ENCODE measurements around the gene FREM1.

The FREM1 gene

GRCh38 chr9:14906000-14906399, 4.2 kb downstream of the FREM1 start:
- Histone ChIP-seq H3K4me3 (replicated peaks; ENCODE audit: low read depth, low read length) (no peak overlapping the region), H3K36me3 (ENCODE audit: control insufficient read depth, insufficient read depth, low read length) (no peaks in the 10 kb centered on the region), H3K27me3 (replicated peaks; ENCODE audit: control insufficient read depth, insufficient read depth, low read length) (no peaks in the 10 kb centered on the region)
- no peak for TF ChIP-seq CTCF (IDR thresholded peaks at IDR 0.05; ENCODE audit: insufficient read depth, low read length, poor library complexity, severe bottlenecking)
- DNase-seq (ENCODE audit: extremely low read depth, insufficient read length) = no peak

GRCh38 chr9:14903040-14903439, 7.2 kb downstream of the FREM1 start:
- no peaks in the 10 kb centered on the region for H3K27me3 ChIP-seq (replicated peaks; ENCODE audit: control insufficient read depth, insufficient read depth, low read length)
- no peak for TF ChIP-seq CTCF (IDR thresholded peaks at IDR 0.05; ENCODE audit: insufficient read depth, low read length, poor library complexity, severe bottlenecking)
- H3K36me3 ChIP-seq (ENCODE audit: control insufficient read depth, insufficient read depth, low read length) = no peaks in the 10 kb centered on the region
- DNase-seq (ENCODE audit: extremely low read depth, insufficient read length) = no peak
- H3K4me3 ChIP-seq (replicated peaks; ENCODE audit: low read depth, low read length) = no peak overlapping the region

GRCh38 chr9:14902561-14902960, 7.7 kb downstream of the FREM1 start:
- DNase-seq (ENCODE audit: extremely low read depth, insufficient read length) = no peak
- no peaks in the 10 kb centered on the region for H3K36me3 ChIP-seq (ENCODE audit: control insufficient read depth, insufficient read depth, low read length)
- H3K27me3 ChIP-seq (replicated peaks; ENCODE audit: control insufficient read depth, insufficient read depth, low read length) = no peaks in the 10 kb centered on the region
- no peak overlapping the region for H3K4me3 ChIP-seq (replicated peaks; ENCODE audit: low read depth, low read length)
- no peak for TF ChIP-seq CTCF (IDR thresholded peaks at IDR 0.05; ENCODE audit: insufficient read depth, low read length, poor library complexity, severe bottlenecking)

- no peak for DNase-seq (ENCODE audit: extremely low read depth, insufficient read length)
- no peaks in the 10 kb centered on the region for H3K36me3 ChIP-seq (ENCODE audit: control insufficient read depth, insufficient read depth, low read length)
- TF ChIP-seq CTCF (IDR thresholded peaks at IDR 0.05; ENCODE audit: insufficient read depth, low read length, poor library complexity, severe bottlenecking) = no peak
- no peaks in the 10 kb centered on the region for H3K27me3 ChIP-seq (replicated peaks; ENCODE audit: control insufficient read depth, insufficient read depth, low read length)
- no peak overlapping the region for H3K4me3 ChIP-seq (replicated peaks; ENCODE audit: low read depth, low read length)
Measured at GRCh38 chr9:14899815-14900193, 10.4 kb downstream of the FREM1 start.

- no peak for DNase-seq (ENCODE audit: extremely low read depth, insufficient read length)
- no peak for TF ChIP-seq CTCF (IDR thresholded peaks at IDR 0.05; ENCODE audit: insufficient read depth, low read length, poor library complexity, severe bottlenecking)
- no peaks in the 10 kb centered on the region for H3K27me3 ChIP-seq (replicated peaks; ENCODE audit: control insufficient read depth, insufficient read depth, low read length)
Measured at GRCh38 chr9:14899042-14899814, 11.0 kb downstream of the FREM1 start.

GRCh38 chr9:14895806-14896205, 14.4 kb downstream of the FREM1 start:
- Histone ChIP-seq H3K36me3 (ENCODE audit: control insufficient read depth, insufficient read depth, low read length) (no peaks in the 10 kb centered on the region), H3K4me3 (replicated peaks; ENCODE audit: low read depth, low read length) (no peak overlapping the region), H3K27me3 (replicated peaks; ENCODE audit: control insufficient read depth, insufficient read depth, low read length) (no peaks in the 10 kb centered on the region)
- TF ChIP-seq CTCF (IDR thresholded peaks at IDR 0.05; ENCODE audit: insufficient read depth, low read length, poor library complexity, severe bottlenecking) = no peak
- DNase-seq (ENCODE audit: extremely low read depth, insufficient read length) = no peak

More at GRCh38 chr9:14899042-14899814, 11.0 kb downstream of the FREM1 start:
- H3K4me3 ChIP-seq (replicated peaks; ENCODE audit: low read depth, low read length) = no peak overlapping the region
- H3K36me3 ChIP-seq (ENCODE audit: control insufficient read depth, insufficient read depth, low read length) = no peaks in the 10 kb centered on the region

Data from GM06990 (cell line).